ENCODE results near the gene TNFRSF4.

Gene TNFRSF4

GRCh38 chr1:1244192-1244811, 30.3 kb upstream of the TNFRSF4 start:
- Histone ChIP-seq H3F3A (ENCODE audit: low read depth) (no peaks in the 10 kb centered on the region), H3K36me3 (ENCODE audit: insufficient read depth, low read length) (no peaks in the 10 kb centered on the region), H3K9me3 (ENCODE audit: insufficient read depth, low read depth, low read length) (no peaks in the 10 kb centered on the region), H3K4me2 (ENCODE audit: low read depth, low read length, poor library complexity, severe bottlenecking) (no peak overlapping the region), H2AFZ (ENCODE audit: low read length) (no peak overlapping the region), H4K20me1 (ENCODE audit: insufficient read depth, low read length, poor library complexity, severe bottlenecking) (no peaks in the 10 kb centered on the region), H3K9me2 (replicated peaks; ENCODE audit: low read depth, low read length) (no peaks in the 10 kb centered on the region), H3K79me2 (ENCODE audit: insufficient read depth, low read length) (no peaks in the 10 kb centered on the region), H3K27me3 (ENCODE audit: insufficient read depth, low read length, poor library complexity, severe bottlenecking) (no peaks in the 10 kb centered on the region), H3K9ac (ENCODE audit: low read depth, low read length, poor library complexity, severe bottlenecking) (no peak overlapping the region), H3K4me1 (ENCODE audit: insufficient read depth, low read length, poor library complexity, severe bottlenecking) (no peaks in the 10 kb centered on the region), H3K4me3 (ENCODE audit: low read length, poor library complexity, severe bottlenecking) (no peak overlapping the region)
- TF ChIP-seq EZH2phosphoT487 (IDR thresholded peaks at IDR 0.05; ENCODE audit: borderline replicate concordance) (no peak), CTCF (conservative IDR thresholded peaks at IDR 0.05; ENCODE audit: low read length) (no peak)

DNA sequence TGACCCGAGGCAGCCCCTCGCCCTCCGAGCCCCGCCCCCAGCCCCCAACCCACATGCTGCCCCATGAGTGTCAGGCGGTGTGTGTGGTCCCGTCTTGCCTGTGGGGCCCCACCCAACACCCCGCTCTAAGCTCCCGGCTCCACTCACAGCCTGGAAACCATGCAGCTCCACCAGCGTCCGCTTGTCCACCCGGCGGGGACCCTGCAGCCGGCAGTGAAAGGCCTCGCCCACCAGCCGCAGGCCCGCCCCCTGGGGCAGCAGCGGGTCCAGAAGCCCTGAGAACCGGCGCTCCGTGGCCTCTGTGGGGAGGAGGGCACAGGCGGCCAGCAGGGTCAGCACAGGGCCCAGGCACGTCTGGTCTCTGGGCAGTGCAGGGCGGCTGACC, 29.8 kb upstream of the TNFRSF4 start:
- no peaks in the 10 kb centered on the region for H3K36me3 ChIP-seq (ENCODE audit: insufficient read depth, low read length)
- H3K9ac ChIP-seq (ENCODE audit: low read depth, low read length, poor library complexity, severe bottlenecking) = no peak overlapping the region
- no peaks in the 10 kb centered on the region for H3K9me3 ChIP-seq (ENCODE audit: insufficient read depth, low read depth, low read length)
- no peaks in the 10 kb centered on the region for H3K79me2 ChIP-seq (ENCODE audit: insufficient read depth, low read length)
- no peaks in the 10 kb centered on the region for H4K20me1 ChIP-seq (ENCODE audit: insufficient read depth, low read length, poor library complexity, severe bottlenecking)
- H3K27me3 ChIP-seq (ENCODE audit: insufficient read depth, low read length, poor library complexity, severe bottlenecking) = no peaks in the 10 kb centered on the region
- H3K9me2 ChIP-seq (replicated peaks; ENCODE audit: low read depth, low read length) = no peaks in the 10 kb centered on the region
- no peak overlapping the region for H3K4me2 ChIP-seq (ENCODE audit: low read depth, low read length, poor library complexity, severe bottlenecking)
- no peak overlapping the region for H2AFZ ChIP-seq (ENCODE audit: low read length)
- no peaks in the 10 kb centered on the region for H3F3A ChIP-seq (ENCODE audit: low read depth)
- no peaks in the 10 kb centered on the region for H3K4me1 ChIP-seq (ENCODE audit: insufficient read depth, low read length, poor library complexity, severe bottlenecking)
- H3K4me3 ChIP-seq (ENCODE audit: low read length, poor library complexity, severe bottlenecking) = no peak overlapping the region
- TF ChIP-seq EZH2phosphoT487 (IDR thresholded peaks at IDR 0.05; ENCODE audit: borderline replicate concordance) (no peak), CTCF (conservative IDR thresholded peaks at IDR 0.05; ENCODE audit: low read length) (no peak)

- Histone ChIP-seq H3K9me2 (replicated peaks; ENCODE audit: low read depth, low read length) (no peaks in the 10 kb centered on the region), H3F3A (ENCODE audit: low read depth) (no peaks in the 10 kb centered on the region), H3K4me1 (ENCODE audit: insufficient read depth, low read length, poor library complexity, severe bottlenecking) (no peaks in the 10 kb centered on the region), H4K20me1 (ENCODE audit: insufficient read depth, low read length, poor library complexity, severe bottlenecking) (no peaks in the 10 kb centered on the region), H3K4me2 (ENCODE audit: low read depth, low read length, poor library complexity, severe bottlenecking) (no peak overlapping the region), H3K9me3 (ENCODE audit: insufficient read depth, low read depth, low read length) (no peaks in the 10 kb centered on the region), H3K9ac (ENCODE audit: low read depth, low read length, poor library complexity, severe bottlenecking) (no peak overlapping the region), H2AFZ (ENCODE audit: low read length) (no peak overlapping the region), H3K4me3 (ENCODE audit: low read length, poor library complexity, severe bottlenecking) (no peak overlapping the region), H3K36me3 (ENCODE audit: insufficient read depth, low read length) (no peaks in the 10 kb centered on the region), H3K27me3 (ENCODE audit: insufficient read depth, low read length, poor library complexity, severe bottlenecking) (no peaks in the 10 kb centered on the region), H3K79me2 (ENCODE audit: insufficient read depth, low read length) (no peaks in the 10 kb centered on the region)
- TF ChIP-seq EZH2phosphoT487 (IDR thresholded peaks at IDR 0.05; ENCODE audit: borderline replicate concordance) = no peak
- TF ChIP-seq CTCF (conservative IDR thresholded peaks at IDR 0.05; ENCODE audit: low read length) = no peak
Measured at GRCh38 chr1:1243266-1243660, 29.3 kb upstream of the TNFRSF4 start.

Data from Loucy (cell line).